HG03064 (cell line): ENCODE results near the gene ZNF580.

Source experiments
- ATAC-seq: cut with Tn5 transposase; IDR thresholded peaks from one replicate; pipeline ENCODE4 v1.9.1; 2021; ENCODE audit warnings: low read depth; ENCODE audit not compliant: unreplicated experiment

Gene ZNF580

GRCh38 chr19:55688422-55689218, 47.8 kb downstream of the ZNF580 start:
- ATAC-seq, result no peak

DNA sequence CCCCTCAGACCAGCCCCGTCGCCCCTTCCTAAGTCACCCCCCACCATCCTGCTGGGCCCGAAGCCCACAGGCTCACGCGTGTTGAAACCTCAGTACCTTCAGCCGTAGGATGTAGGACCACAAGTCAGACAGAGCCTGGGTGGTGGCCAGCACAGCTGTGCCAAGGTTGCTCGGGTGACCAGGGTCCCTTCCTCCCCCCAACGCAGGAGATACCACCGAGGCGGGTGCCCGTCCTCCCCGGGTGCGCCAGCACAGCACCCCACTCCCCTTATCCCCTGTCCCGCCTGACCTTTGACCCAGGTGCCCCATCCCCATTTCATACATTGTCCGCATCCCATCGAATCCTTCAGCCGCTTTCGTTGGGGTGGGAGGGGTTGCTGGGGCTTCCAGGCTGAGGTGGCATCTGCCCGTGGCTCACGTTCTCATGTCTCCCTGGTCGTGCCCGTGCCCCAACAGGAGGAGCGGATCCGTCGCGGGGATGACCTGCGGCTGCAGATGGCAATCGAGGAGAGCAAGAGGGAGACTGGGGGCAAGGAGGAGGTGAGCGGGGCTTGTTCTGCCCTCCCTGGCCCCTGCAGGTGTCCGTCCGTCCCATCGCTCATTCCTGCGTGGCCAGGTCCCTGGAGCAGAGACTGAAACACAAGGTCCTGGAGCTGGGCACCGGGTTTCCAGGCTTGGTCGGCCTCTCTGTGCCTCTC, 48.8 kb downstream of the ZNF580 start:
- no peak for ATAC-seq

GRCh38 chr19:55690109-55690768, 49.4 kb downstream of the ZNF580 start:
- no peak for ATAC-seq

DNA sequence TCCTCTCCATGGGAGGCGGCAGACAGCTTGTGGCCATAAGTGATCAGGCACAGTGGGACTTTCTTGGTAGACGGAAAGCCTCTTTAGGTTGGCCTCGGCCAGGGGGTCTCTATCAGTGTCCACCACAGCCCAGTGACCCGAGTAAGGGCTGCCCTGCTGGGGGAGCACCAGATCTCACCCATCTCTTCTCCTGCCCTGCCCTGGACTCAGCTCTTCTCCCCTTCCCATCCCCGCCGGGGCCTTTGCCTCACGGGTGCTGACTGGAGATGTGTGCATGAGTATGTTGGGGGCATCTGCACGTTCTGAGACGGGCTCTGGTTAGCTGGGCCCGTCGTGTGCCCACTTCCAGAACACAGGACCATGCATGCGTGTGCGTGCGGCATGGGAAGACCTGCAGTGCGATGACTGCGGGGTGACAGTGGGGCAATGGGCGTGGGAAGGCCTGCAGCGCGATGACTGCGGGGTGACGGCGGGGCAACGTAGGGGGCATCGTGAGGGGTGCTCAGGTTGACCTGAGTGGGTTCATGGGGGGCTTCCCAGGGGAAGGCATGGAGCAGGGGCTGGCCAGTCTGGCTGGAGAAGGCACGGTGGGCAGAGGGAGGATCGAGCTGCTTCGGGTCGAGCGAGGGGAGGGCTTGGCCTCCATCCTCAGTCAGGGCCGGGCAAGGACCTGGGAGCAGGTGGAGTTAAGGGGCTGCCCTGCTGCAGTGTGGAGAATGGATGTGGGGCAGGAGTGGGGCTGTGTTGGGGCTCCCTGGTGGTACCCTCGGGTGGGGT, 50.2 kb downstream of the ZNF580 start:
- no peak for ATAC-seq

DNA sequence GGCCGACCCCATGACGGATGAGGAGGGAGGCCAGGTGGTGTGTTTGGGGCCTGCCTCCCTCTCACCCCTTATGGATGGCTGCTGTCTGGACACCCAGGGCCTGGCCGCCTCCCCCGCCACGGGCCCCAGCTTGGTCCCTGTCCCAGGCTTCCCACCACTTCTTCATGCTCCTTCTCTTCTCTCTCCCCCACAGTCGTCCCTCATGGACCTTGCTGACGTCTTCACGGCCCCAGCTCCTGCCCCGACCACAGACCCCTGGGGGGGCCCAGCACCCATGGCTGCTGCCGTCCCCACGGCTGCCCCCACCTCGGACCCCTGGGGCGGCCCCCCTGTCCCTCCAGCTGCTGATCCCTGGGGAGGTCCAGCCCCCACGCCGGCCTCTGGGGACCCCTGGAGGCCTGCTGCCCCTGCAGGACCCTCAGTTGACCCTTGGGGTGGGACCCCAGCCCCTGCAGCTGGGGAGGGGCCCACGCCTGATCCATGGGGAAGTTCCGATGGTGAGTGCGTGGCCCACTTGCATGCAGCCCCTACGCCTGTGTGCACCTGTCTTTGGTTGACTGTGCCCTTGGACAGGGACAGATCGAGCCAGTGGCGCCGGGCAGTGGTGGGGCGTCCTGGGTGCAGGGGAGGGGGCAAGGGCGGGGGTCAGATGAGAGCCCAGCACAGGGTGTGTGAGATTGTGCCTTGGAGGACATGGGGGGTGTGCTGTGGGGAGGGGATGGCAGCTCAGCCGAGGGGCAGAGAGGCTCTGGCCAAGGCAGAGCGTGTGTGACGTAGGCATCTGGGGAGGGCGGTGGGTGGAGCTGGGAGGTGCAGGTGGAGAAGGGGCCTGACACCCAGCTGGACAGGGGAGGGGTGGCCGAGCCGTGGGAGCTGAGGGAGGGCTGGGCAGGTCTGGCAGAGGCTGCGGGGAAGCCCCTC, 51.0 kb downstream of the ZNF580 start:
- ATAC-seq, result no peak

DNA sequence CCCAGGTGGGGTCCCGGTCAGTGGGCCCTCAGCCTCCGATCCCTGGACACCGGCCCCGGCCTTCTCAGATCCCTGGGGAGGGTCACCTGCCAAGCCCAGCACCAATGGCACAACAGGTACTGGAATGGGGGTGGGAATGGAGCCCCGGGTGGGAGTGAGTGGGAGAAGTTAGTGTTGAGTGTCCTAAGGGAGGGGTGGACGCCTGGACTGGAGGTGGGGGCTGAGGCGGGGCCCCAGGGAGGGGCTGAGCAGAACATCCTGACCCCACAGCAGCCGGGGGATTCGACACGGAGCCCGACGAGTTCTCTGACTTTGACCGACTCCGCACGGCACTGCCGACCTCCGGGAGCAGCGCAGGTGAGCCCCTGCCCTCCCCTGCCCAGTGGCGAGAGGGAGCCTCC, 51.9 kb downstream of the ZNF580 start:
- ATAC-seq, result no peak
